ENCODE data around the gene INAFM2.

The INAFM2 gene

GRCh38 chr15:40366457-40367370, 43.2 kb downstream of the INAFM2 start:
- no peak for TF ChIP-seq CTCF (IDR thresholded peaks at IDR 0.05; ENCODE audit: low read depth, low read length)
- no peak overlapping the region for H3K4me3 ChIP-seq (ENCODE audit: low read depth, low read length)

GRCh38 chr15:40367371-40367685, 43.8 kb downstream of the INAFM2 start:
- H3K4me3 ChIP-seq (ENCODE audit: low read depth, low read length), result no peak overlapping the region
- no peak for TF ChIP-seq CTCF (IDR thresholded peaks at IDR 0.05; ENCODE audit: low read depth, low read length)

GRCh38 chr15:40367686-40368611, 44.5 kb downstream of the INAFM2 start:
- peak; percentile 71 for TF ChIP-seq CTCF (IDR thresholded peaks at IDR 0.05; ENCODE audit: low read depth, low read length)
- H3K4me3 ChIP-seq (ENCODE audit: low read depth, low read length), result peak overlapping the region; percentile 34

- no peak overlapping the region for H3K4me3 ChIP-seq (ENCODE audit: low read depth, low read length)
- TF ChIP-seq CTCF (IDR thresholded peaks at IDR 0.05; ENCODE audit: low read depth, low read length), result no peak
These were observed 45.4 kb downstream of the INAFM2 start for GRCh38 chr15:40368719-40369473.

GRCh38 chr15:40369474-40369869, 46.0 kb downstream of the INAFM2 start:
- no peak for TF ChIP-seq CTCF (IDR thresholded peaks at IDR 0.05; ENCODE audit: low read depth, low read length)
- no peak overlapping the region for H3K4me3 ChIP-seq (ENCODE audit: low read depth, low read length)

GRCh38 chr15:40369971-40370370, 46.5 kb downstream of the INAFM2 start:
- H3K4me3 ChIP-seq (ENCODE audit: low read depth, low read length), result no peak overlapping the region
- no peak for TF ChIP-seq CTCF (IDR thresholded peaks at IDR 0.05; ENCODE audit: low read depth, low read length)

Data from WI38 (cell line).